CD14-positive monocyte (primary cell): ENCODE data around the gene AMPH. TPM values are rescaled to one million over a fixed set of nuclear protein-coding genes. Genes with fewer than 3 reads are reported as not detected.
"Not testable (repeated sequence)": the region's sequence is repeated elsewhere in the genome, so short reads cannot be mapped to it uniquely, and the experiment has no call there.

Experiments
- DNase-seq, 3 donors: peaks; one replicate each; pipeline ENCODE4 v3.0.0-alpha.2; 2011 to 2022
- H2AFZ ChIP-seq: 2 replicates; pipeline ENCODE4 v1.6.0; 2012; ENCODE audit warnings: mild to moderate bottlenecking, low read depth, low read length, inconsistent platforms; ENCODE audit not compliant: insufficient read depth, poor library complexity, severe bottlenecking
- H3K27ac ChIP-seq, 2 donors: 1 replicate in 1 of 2; 2 replicates in 1 of 2; pipeline ENCODE4 v1.5.1; 2012 to 2013; ENCODE audit warnings: low read length in 2 of 2, control low read depth in 1 of 2, inconsistent platforms in 1 of 2, low read depth in 1 of 2, mild to moderate bottlenecking in 1 of 2
- H3K27me3 ChIP-seq, 2 donors: one replicate each; pipeline versions ENCODE4 v1.6.0 to v1.6.1; 2011 to 2013; ENCODE audit warnings: low read length in 2 of 2; ENCODE audit not compliant: control insufficient read depth in 2 of 2, insufficient read depth in 2 of 2
- H3K36me3 ChIP-seq, 2 donors: replicated peaks in 1 of 2; 1 replicate in 1 of 2; 2 replicates in 1 of 2; pipeline versions ENCODE4 v1.5.1 to v1.6.1; 2012 to 2013; ENCODE audit warnings: low read length in 2 of 2, control low read depth in 1 of 2, inconsistent platforms in 1 of 2, mild to moderate bottlenecking in 1 of 2; ENCODE audit not compliant: insufficient read depth in 2 of 2, control insufficient read depth in 1 of 2
- H3K4me1 ChIP-seq, 2 donors: 1 replicate in 1 of 2; 2 replicates in 1 of 2; pipeline versions ENCODE4 v1.5.1 to v1.6.1; 2012 to 2013; ENCODE audit warnings: low read length in 2 of 2, control low read depth in 1 of 2, inconsistent platforms in 1 of 2, mild to moderate bottlenecking in 1 of 2, moderate library complexity in 1 of 2; ENCODE audit not compliant: insufficient read depth in 2 of 2, control insufficient read depth in 1 of 2
- H3K4me2 ChIP-seq: replicated peaks from 2 replicates; pipeline ENCODE3; 2012; ENCODE audit warnings: low read length, moderate library complexity, mild to moderate bottlenecking; ENCODE audit not compliant: poor library complexity, severe bottlenecking; ENCODE audit errors: extremely low read depth
- H3K4me3 ChIP-seq, 3 experiments: fragments of 200-600 bp in 1 of 3; sonication (generic) in 1 of 3; replicated peaks in 1 of 3; 1 replicate in 2 of 3; 2 replicates in 1 of 3; pipeline ENCODE4 v1.5.1; 2011 to 2013; ENCODE audit warnings: low read length in 3 of 3, mild to moderate bottlenecking in 3 of 3, control low read depth in 2 of 3, low read depth in 2 of 3, inconsistent platforms in 1 of 3, moderate library complexity in 1 of 3
- H3K79me2 ChIP-seq: 2 replicates; pipeline ENCODE4 v1.6.0; 2012; ENCODE audit warnings: mild to moderate bottlenecking, control low read depth, inconsistent platforms, low read length, moderate library complexity; ENCODE audit not compliant: insufficient read depth
- H3K9ac ChIP-seq: 2 replicates; pipeline ENCODE4 v1.6.0; 2017; ENCODE audit warnings: low read length, mild to moderate bottlenecking; ENCODE audit not compliant: insufficient read depth, poor library complexity, severe bottlenecking
- H3K9me3 ChIP-seq, 2 donors: replicated peaks in 1 of 2; 1 replicate in 1 of 2; 2 replicates in 1 of 2; pipeline versions ENCODE4 v1.5.1 to v1.6.1; 2012 to 2013; ENCODE audit warnings: low read length in 2 of 2, control low read depth in 1 of 2; ENCODE audit not compliant: control insufficient read depth in 1 of 2, insufficient read depth in 1 of 2
- H4K20me1 ChIP-seq: 2 replicates; pipeline ENCODE4 v1.6.0; 2012; ENCODE audit warnings: mild to moderate bottlenecking, low read length, control low read depth, moderate library complexity; ENCODE audit not compliant: insufficient read depth
- H3K27ac Mint-ChIP-seq, 7 donors: one replicate each; pipeline ENCODE4 v1.8.0; 2020; ENCODE audit warnings: mild to moderate bottlenecking in 7 of 7, mixed read lengths in 7 of 7, moderate library complexity in 6 of 7, inconsistent platforms in 2 of 7
- H3K27me3 Mint-ChIP-seq, 3 donors: one replicate each; pipeline ENCODE4 v1.8.0; 2021 to 2022; ENCODE audit warnings: low read depth in 3 of 3, mild to moderate bottlenecking in 3 of 3, mixed read lengths in 3 of 3, moderate library complexity in 3 of 3, inconsistent platforms in 1 of 3
- H3K36me3 Mint-ChIP-seq, 2 donors: one replicate each; pipeline ENCODE4 v1.8.0; 2020; ENCODE audit warnings: mixed read lengths in 2 of 2, inconsistent platforms in 1 of 2, mild to moderate bottlenecking in 1 of 2
- H3K4me1 Mint-ChIP-seq: one replicate; pipeline ENCODE4 v1.8.0; 2020; ENCODE audit warnings: mild to moderate bottlenecking, mixed read lengths
- H3K4me3 Mint-ChIP-seq, 2 donors: one replicate each; pipeline ENCODE4 v1.8.0; 2020; ENCODE audit warnings: mild to moderate bottlenecking in 2 of 2, mixed read lengths in 2 of 2, moderate library complexity in 1 of 2
- H3K9me3 Mint-ChIP-seq, 7 donors: one replicate each; pipeline ENCODE4 v1.8.0; 2020 to 2022; ENCODE audit warnings: mixed read lengths in 7 of 7, mild to moderate bottlenecking in 6 of 7, moderate library complexity in 6 of 7, inconsistent platforms in 2 of 7
- CTCF ChIP-seq: fragments of 200-600 bp; IDR thresholded peaks from one replicate; pipeline ENCODE4 v1.8.0; 2022; ENCODE audit warnings: antibody characterized with exemption, mild to moderate bottlenecking
- WGBS: methylation state at CpG from one replicate; pipeline ENCODE4 v1.1.5; 2013; ENCODE audit warnings: missing lambda C conversion rate; ENCODE audit not compliant: insufficient coverage; 5-methylcytosine and 5-hydroxymethylcytosine counted together
- intact Hi-C, 2 donors: fragments of 100-400 bp; cut with micrococcal nuclease; formaldehyde crosslinking; loops; one replicate each; pipeline versions ENCODE4 v1.15.0 to v1.15.1; 2023
- polyA plus RNA-seq, 3 donors: library from polyadenylated mRNA; depleted of rRNA in 1 of 3; unstranded in 2 of 3; stranded (reverse) in 1 of 3; fragments of 300-500 nt in 2 of 3; fragments of >200 nt in 1 of 3; fragmentation: Illumina TruSeq in 2 of 3; gene quantifications; 1 replicate in 2 of 3; 2 replicates in 1 of 3; pipeline ENCODE4 v1.2.3, GENCODE V29; 2012 to 2021

The AMPH gene
- polyA plus RNA-seq, 3 donors: 0.61 to 0.96 (median 0.67) TPM

GRCh38 chr7:38345299-38346172, 285.6 kb downstream of the AMPH start:
- intact Hi-C loops, H3K36me3 Mint-ChIP-seq, H4K20me1 ChIP-seq, H3K27me3 ChIP-seq, H3K4me3 Mint-ChIP-seq, H3K36me3 ChIP-seq, H2AFZ ChIP-seq, H3K9me3 ChIP-seq, H3K4me2 ChIP-seq, H3K79me2 ChIP-seq, H3K9me3 Mint-ChIP-seq, H3K9ac ChIP-seq, H3K27me3 Mint-ChIP-seq, H3K4me3 ChIP-seq: not testable (repeated sequence)
- Mint-ChIP-seq H3K27ac (peak overlapping the region; percentile 75 to 94 (median 84)), H3K4me1 (peaks cover 42% of the 10 kb centered on the region)
- WGBS: 8% methylated on average over 2 of the region's 6 CpGs
- peak; percentile 60 to 85 (median 67) for DNase-seq
- peaks cover 26 to 46% of the 10 kb centered on the region in 2 donors for H3K4me1 ChIP-seq
- peak overlapping the region in 1 of 2 donors; percentile 42 for H3K27ac ChIP-seq
- peak; percentile 77 for TF ChIP-seq CTCF

- not testable (repeated sequence) for H3K9me3 Mint-ChIP-seq, H3K27ac ChIP-seq
- 43% methylated on average over 1 of the region's 3 CpGs for WGBS
These were observed 286.4 kb downstream of the AMPH start for GRCh38 chr7:38344741-38345140.

GRCh38 chr7:38342135-38342534, 289.0 kb downstream of the AMPH start:
- H3K9me3 ChIP-seq, H4K20me1 ChIP-seq, H2AFZ ChIP-seq, H3K36me3 ChIP-seq, H3K36me3 Mint-ChIP-seq, DNase-seq, intact Hi-C loops, H3K4me2 ChIP-seq, H3K9me3 Mint-ChIP-seq, H3K27me3 ChIP-seq, H3K27me3 Mint-ChIP-seq, H3K9ac ChIP-seq, H3K4me3 Mint-ChIP-seq, H3K79me2 ChIP-seq, H3K4me3 ChIP-seq: not testable (repeated sequence)
- peak overlapping the region in 1 of 2 donors; percentile 65 for H3K27ac ChIP-seq
- Mint-ChIP-seq H3K4me1 (peaks cover 48% of the 10 kb centered on the region), H3K27ac (peak overlapping the region in 5 of 7 donors; percentile 7 to 83 (median 67))
- WGBS: 57% methylated on average over 4 of the region's 5 CpGs
- peaks cover 37 to 38% of the 10 kb centered on the region in 2 donors for H3K4me1 ChIP-seq

More at GRCh38 chr7:38344741-38345140, 286.4 kb downstream of the AMPH start:
- DNase-seq, intact Hi-C loops, H3K9me3 ChIP-seq, H3K4me3 Mint-ChIP-seq, H3K4me3 ChIP-seq, H3K27me3 Mint-ChIP-seq, H3K36me3 Mint-ChIP-seq, H3K4me2 ChIP-seq, H3K9ac ChIP-seq, H3K27me3 ChIP-seq, H2AFZ ChIP-seq, H4K20me1 ChIP-seq, H3K79me2 ChIP-seq, H3K36me3 ChIP-seq: not testable (repeated sequence)
- Mint-ChIP-seq H3K27ac (peak overlapping the region in 6 of 7 donors; percentile 8 to 86 (median 68)), H3K4me1 (peaks cover 44% of the 10 kb centered on the region)
- peaks cover 29 to 43% of the 10 kb centered on the region in 2 donors for H3K4me1 ChIP-seq
